Stimulated activated CD4-positive, alpha-beta T cell treated with anti-CD3 and anti-CD28 coated beads, Interleukin-2, amount 100 ng/mL, for 4 hours (primary cell): ENCODE measurements around the gene TNFSF9.
"Not testable (repeated sequence)": the region's sequence is repeated elsewhere in the genome, so short reads cannot be mapped to it uniquely, and the experiment has no call there.

Experiments
- DNase-seq: peaks from one replicate; pipeline ENCODE4 v3.0.0-alpha.2; 2020; ENCODE audit warnings: low read depth

TNFSF9 gene

DNA sequence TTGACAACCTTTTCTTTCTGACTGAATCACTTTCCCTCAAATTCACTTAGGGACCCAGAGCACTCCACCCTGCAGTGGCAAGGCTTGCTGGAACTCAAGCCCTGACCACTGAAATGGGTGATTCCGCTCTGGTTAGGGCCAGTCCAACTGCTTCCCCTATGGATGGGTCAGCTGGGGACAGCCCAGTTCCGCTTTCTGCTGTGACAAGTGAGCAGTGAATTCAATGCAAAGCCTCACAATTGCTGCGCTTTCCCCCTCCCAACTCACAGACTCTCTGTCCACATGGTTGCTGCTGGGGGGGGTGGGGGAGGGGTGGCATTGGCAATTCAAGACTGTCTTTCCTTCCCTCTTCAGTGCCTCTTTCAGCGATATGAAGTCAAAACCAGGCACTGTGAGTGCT is 41.4 kb downstream of the TNFSF9 start:
- DNase-seq, result no peak

DNA sequence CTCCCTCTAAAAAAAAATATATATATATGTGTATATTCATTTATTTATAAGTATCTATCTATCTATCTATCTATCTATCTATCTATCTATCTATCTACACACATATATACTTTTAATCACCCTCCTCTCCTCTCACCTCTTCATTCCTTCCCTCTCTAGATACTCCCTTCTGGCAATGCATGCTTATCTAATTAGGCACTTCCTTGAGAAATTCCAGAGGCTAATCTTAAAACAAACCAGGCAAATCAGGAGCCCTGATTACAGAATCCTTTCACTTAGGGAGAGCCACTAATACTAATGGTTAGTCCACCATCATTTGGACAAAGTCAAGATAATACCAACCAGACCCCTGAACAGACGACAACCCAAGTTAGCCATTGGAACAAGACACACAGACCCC is 42.5 kb downstream of the TNFSF9 start:
- DNase-seq, result no peak

GRCh38 chr19:6576869-6577475 is 46.1 kb downstream of the TNFSF9 start:
- no peak for DNase-seq

DNA sequence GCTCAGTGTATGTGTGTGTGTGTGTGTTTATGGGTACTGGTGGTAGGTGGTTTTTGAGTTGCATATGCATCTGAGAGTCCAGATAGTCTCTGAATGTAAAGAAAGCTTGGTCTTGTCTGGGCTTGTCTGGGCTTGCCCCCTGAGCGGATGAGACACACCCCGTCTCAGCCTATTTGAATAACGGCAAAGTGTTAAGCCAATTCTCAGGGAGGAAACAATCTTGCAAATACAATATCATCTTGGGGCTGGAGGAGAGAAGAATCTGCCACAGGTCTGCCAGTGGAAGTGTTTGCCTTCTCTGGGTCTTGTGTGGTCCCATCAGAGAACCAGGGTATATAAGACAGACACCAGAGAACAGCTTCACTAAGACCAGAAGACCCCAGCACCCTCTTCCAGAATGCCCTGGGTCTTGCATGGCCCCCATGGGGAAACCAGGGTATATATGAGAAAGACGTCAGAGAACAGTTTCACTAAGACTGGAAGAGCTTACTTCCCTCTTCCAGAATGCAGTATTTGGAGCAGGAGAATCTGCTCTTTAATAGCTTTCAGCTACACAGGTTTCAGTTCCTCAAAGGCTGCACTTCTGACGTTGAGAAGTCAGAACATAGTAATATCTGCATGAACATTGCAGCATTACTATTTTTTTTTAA is 46.8 kb downstream of the TNFSF9 start:
- no peak for DNase-seq

- DNase-seq, result no peak
Measured at GRCh38 chr19:6579450-6580178, 48.8 kb downstream of the TNFSF9 start.

GRCh38 chr19:6580313-6580712 is 49.5 kb downstream of the TNFSF9 start:
- no peak for DNase-seq

DNA sequence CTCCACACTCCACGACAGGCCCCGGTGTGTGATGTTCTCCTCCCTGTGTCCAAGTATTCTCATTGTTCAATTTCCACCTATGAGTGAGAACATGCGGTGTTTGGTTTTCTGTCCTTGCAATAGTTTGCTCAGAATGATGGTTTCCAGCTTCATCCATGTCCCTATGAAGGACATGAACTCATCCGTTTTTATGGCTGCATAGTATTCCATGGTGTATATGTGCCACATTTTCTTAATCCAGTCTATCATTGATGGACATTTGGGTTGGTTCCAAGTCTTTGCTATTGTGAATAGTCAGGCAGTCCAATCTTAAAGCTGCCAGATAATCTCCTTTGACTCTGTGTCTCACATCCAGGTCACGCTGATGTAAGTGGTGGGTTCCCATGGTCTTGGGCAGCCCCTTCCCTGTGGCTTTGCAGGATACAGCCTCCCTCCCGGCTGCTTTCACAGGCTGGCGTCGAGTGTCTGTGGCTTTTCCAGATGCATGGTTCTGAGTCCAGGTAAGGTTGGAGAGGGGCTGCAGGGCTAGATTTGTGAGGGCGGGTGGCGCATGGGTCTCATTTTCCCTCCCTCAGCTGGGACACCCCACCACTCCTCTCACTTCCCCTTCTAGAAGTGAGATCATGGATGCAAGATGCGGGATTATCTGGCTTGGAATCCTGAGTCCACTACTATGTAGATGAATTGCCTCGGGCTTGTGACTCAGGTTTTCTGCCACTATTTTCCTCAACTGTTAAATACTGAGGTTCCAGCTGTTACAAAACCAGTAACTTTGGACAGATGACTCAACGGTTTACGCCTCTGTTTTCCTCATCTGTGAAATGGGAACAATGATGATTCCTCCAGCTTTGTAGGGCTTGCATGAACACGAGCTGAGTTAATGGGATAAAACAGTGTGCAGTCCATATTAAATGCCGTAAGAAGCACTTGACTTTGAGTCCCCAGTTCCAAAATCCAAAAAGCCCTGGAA is 52.0 kb downstream of the TNFSF9 start:
- DNase-seq, result not testable (repeated sequence)
